ENCODE results near the gene IRF9.

- TF ChIP-seq, protein P1, sequence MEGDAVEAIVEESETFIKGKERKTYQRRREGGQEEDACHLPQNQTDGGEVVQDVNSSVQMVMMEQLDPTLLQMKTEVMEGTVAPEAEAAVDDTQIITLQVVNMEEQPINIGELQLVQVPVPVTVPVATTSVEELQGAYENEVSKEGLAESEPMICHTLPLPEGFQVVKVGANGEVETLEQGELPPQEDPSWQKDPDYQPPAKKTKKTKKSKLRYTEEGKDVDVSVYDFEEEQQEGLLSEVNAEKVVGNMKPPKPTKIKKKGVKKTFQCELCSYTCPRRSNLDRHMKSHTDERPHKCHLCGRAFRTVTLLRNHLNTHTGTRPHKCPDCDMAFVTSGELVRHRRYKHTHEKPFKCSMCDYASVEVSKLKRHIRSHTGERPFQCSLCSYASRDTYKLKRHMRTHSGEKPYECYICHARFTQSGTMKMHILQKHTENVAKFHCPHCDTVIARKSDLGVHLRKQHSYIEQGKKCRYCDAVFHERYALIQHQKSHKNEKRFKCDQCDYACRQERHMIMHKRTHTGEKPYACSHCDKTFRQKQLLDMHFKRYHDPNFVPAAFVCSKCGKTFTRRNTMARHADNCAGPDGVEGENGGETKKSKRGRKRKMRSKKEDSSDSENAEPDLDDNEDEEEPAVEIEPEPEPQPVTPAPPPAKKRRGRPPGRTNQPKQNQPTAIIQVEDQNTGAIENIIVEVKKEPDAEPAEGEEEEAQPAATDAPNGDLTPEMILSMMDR (IDR thresholded peaks at IDR 0.05; ENCODE audit: insufficient read depth, low read length), result no peak
- no peak for TF ChIP-seq GABPA (IDR thresholded peaks at IDR 0.05; ENCODE audit: low read depth)
- TF ChIP-seq POLR2AphosphoS5 (IDR thresholded peaks at IDR 0.05; ENCODE audit: low read depth), result no peak
- no peak for TF ChIP-seq REST (IDR thresholded peaks at IDR 0.05; ENCODE audit: insufficient replicate concordance, low read depth)
These were observed 36.0 kb downstream of the IRF9 start for GRCh38 chr14:24197056-24197450.

Data from HL-60 (cell line).